ENCODE results near the gene LARP1.

The LARP1 gene

DNA sequence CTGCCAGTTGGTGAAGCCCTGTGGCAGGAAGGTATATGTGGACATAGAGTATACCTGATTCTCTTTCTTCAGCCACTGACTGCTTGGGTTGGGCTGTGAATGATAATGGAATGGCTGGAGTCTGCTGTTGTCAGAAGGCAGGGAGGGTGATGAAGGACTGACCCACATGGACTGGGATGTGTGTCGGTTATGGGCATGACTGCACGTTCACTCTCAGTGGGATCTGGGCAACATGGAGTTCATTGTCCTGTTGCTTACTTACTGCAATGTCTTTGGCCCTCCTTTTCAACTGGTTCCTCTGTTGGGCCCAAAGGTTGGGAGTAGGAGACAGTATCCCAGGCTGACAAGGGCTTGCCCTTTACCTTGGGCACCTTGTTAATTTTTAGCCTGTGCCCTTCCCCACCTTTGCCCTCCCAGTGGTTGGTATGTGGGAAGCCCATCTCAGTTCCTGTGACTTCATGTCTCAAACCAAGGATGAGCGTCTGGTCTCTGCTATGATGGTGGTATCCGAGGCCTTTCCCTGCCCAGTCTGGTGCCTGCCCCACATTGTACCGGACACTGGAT, 60.6 kb downstream of the LARP1 start:
- no peak overlapping the region for H3K4me2 ChIP-seq (ENCODE audit: low read length)
- no peak overlapping the region for H3K27ac ChIP-seq
- peaks cover 7% of the 10 kb centered on the region for H3K4me1 ChIP-seq
- no peak overlapping the region for H3K4me3 ChIP-seq (ENCODE audit: low read depth, low read length)
- no peaks in the 10 kb centered on the region for H3K9me3 ChIP-seq (ENCODE audit: control insufficient read depth, low read length)
- peaks cover 3% of the 10 kb centered on the region for H3K79me2 ChIP-seq
- peaks cover 3% of the 10 kb centered on the region for H3K36me3 ChIP-seq (ENCODE audit: control insufficient read depth, insufficient read depth, low read length)
- TF ChIP-seq, protein P1, sequence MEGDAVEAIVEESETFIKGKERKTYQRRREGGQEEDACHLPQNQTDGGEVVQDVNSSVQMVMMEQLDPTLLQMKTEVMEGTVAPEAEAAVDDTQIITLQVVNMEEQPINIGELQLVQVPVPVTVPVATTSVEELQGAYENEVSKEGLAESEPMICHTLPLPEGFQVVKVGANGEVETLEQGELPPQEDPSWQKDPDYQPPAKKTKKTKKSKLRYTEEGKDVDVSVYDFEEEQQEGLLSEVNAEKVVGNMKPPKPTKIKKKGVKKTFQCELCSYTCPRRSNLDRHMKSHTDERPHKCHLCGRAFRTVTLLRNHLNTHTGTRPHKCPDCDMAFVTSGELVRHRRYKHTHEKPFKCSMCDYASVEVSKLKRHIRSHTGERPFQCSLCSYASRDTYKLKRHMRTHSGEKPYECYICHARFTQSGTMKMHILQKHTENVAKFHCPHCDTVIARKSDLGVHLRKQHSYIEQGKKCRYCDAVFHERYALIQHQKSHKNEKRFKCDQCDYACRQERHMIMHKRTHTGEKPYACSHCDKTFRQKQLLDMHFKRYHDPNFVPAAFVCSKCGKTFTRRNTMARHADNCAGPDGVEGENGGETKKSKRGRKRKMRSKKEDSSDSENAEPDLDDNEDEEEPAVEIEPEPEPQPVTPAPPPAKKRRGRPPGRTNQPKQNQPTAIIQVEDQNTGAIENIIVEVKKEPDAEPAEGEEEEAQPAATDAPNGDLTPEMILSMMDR (IDR thresholded peaks at IDR 0.05), result no peak
- H3K27me3 ChIP-seq (ENCODE audit: control insufficient read depth, insufficient read depth, low read length), result no peaks in the 10 kb centered on the region
- no peak overlapping the region for H3K9ac ChIP-seq
- no peak overlapping the region for H2AFZ ChIP-seq

- Histone ChIP-seq H3K9me3 (ENCODE audit: control insufficient read depth, low read length) (no peaks in the 10 kb centered on the region), H3K27me3 (ENCODE audit: control insufficient read depth, insufficient read depth, low read length) (no peaks in the 10 kb centered on the region), H3K4me3 (ENCODE audit: low read depth, low read length) (no peak overlapping the region), H3K27ac (peak overlapping the region; percentile 34), H3K79me2 (peaks cover 2% of the 10 kb centered on the region), H2AFZ (no peak overlapping the region), H3K4me2 (ENCODE audit: low read length) (no peak overlapping the region), H3K9ac (no peak overlapping the region), H3K36me3 (ENCODE audit: control insufficient read depth, insufficient read depth, low read length) (no peaks in the 10 kb centered on the region), H3K4me1 (peaks cover 6% of the 10 kb centered on the region)
- TF ChIP-seq, protein P1 (IDR thresholded peaks at IDR 0.05), result no peak
These were observed 61.8 kb downstream of the LARP1 start for GRCh38 chr5:154816891-154817492.

- H3K4me2 ChIP-seq (ENCODE audit: low read length), result no peak overlapping the region
- H3K27me3 ChIP-seq (ENCODE audit: control insufficient read depth, insufficient read depth, low read length), result no peaks in the 10 kb centered on the region
- no peak overlapping the region for H3K27ac ChIP-seq
- no peak overlapping the region for H3K4me3 ChIP-seq (ENCODE audit: low read depth, low read length)
- TF ChIP-seq, protein P1 (IDR thresholded peaks at IDR 0.05), result no peak
- H3K9ac ChIP-seq, result no peak overlapping the region
- no peaks in the 10 kb centered on the region for H3K79me2 ChIP-seq
- no peaks in the 10 kb centered on the region for H3K36me3 ChIP-seq (ENCODE audit: control insufficient read depth, insufficient read depth, low read length)
- H3K4me1 ChIP-seq, result peaks cover 5% of the 10 kb centered on the region
- H3K9me3 ChIP-seq (ENCODE audit: control insufficient read depth, low read length), result no peaks in the 10 kb centered on the region
- no peak overlapping the region for H2AFZ ChIP-seq
These were observed 62.6 kb downstream of the LARP1 start for GRCh38 chr5:154817815-154818214.

DNA sequence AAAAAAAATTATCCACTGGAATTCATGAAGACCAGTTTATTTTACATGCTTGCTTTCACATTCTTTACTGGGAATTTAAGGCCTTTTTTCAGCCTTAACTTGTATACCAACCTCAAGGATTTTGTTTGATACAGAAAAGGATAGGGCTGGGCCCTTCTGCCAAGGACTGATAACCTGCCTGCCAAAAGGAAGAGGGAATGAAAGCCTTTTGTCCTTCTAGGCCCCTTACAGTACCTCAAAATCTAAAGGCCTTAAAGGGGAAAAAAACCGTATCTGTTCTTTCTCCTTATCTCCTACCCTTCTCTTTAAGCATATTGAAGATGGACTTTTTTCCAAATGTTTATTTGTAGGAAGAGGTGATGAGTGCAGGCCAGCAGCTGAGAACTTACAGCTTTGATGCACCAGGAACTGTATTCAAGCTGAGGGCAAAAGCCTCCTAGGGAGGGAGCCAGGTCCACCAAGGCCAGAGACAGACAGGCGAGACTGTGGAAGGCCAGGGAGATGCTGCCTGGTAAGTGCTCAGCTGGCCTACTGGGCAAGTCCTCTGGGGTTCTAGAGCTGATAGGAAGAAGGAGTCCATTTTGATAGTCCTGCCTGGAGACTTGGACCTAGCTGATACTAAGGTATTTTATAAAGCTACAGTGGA, 63.4 kb downstream of the LARP1 start:
- Histone ChIP-seq H3K4me3 (ENCODE audit: low read depth, low read length) (no peak overlapping the region), H3K27me3 (ENCODE audit: control insufficient read depth, insufficient read depth, low read length) (no peaks in the 10 kb centered on the region), H3K4me1 (peaks cover 5% of the 10 kb centered on the region), H3K79me2 (no peaks in the 10 kb centered on the region), H3K9me3 (ENCODE audit: control insufficient read depth, low read length) (no peaks in the 10 kb centered on the region), H3K4me2 (ENCODE audit: low read length) (no peak overlapping the region), H3K27ac (peak overlapping the region; percentile 33), H2AFZ (no peak overlapping the region), H3K36me3 (ENCODE audit: control insufficient read depth, insufficient read depth, low read length) (no peaks in the 10 kb centered on the region), H3K9ac (no peak overlapping the region)
- TF ChIP-seq, protein P1 (IDR thresholded peaks at IDR 0.05), result no peak

All from parathyroid adenoma (tissue), 2 donors.